ENCODE data around the gene CRYBG1. TPM values are rescaled to one million over a fixed set of nuclear protein-coding genes. Genes with fewer than 3 reads are reported as not detected.

The CRYBG1 gene
- total and polyA plus RNA-seq, 2 of the 4 experiments (the other 2 are of a cell fraction): 0.38 to 1.1 TPM

GRCh38 chr6:106546261-106546690 lies 185.8 kb downstream of the CRYBG1 start:
- Histone ChIP-seq H3K9me3 (ENCODE audit: control insufficient read depth, insufficient read depth, low read length) (no peaks in the 10 kb centered on the region), H3K27me3 (ENCODE audit: control insufficient read depth, insufficient read depth, low read length) (no peaks in the 10 kb centered on the region), H2AK5ac (ENCODE audit: low read depth, low read length) (0 out of 2 replicates have a peak overlapping the region, but pooled peaks have one; percentile 5), H3K4me2 (ENCODE audit: low read depth, low read length) (peak overlapping the region; percentile 68; the same call in 1 of the 2 replicates), H3K27ac (ENCODE audit: insufficient read depth, low read length) (peak overlapping the region; percentile 7; the same call in 1 of the 2 replicates), H3K4me3 (ENCODE audit: insufficient read depth, low read depth, low read length) (no peak overlapping the region), H3K18ac (ENCODE audit: low read depth, low read length) (peak overlapping the region; percentile 87), H3K56ac (ENCODE audit: extremely low read depth, insufficient read depth, low read length) (no peak overlapping the region; the same call in 1 of the 2 replicates), H3K79me1 (ENCODE audit: low read depth in 1 of 2, low read length in 2 of 2) (no peaks in the 10 kb centered on the region), H2BK20ac (ENCODE audit: low read depth, low read length) (0 out of 2 replicates have a peak overlapping the region, but pooled peaks have one; percentile 70), H4K20me1 (ENCODE audit: insufficient read depth, low read length) (no peaks in the 10 kb centered on the region), H3K9me1 (ENCODE audit: insufficient read depth, low read length) (peaks cover 8% of the 10 kb centered on the region; the same call in 1 of the 2 replicates), H3K36me3 (ENCODE audit: control insufficient read depth, insufficient read depth, low read length) (no peaks in the 10 kb centered on the region), H2AK9ac (replicated peaks; ENCODE audit: low read depth, low read length, poor library complexity) (no peak overlapping the region), H2BK15ac (ENCODE audit: low read depth, low read length) (peak overlapping the region; percentile 26; the same call in 2 of the 3 replicates), H2BK120ac (ENCODE audit: low read depth, low read length) (peak overlapping the region; percentile 70; the same call in 1 of the 2 replicates), H2AFZ (replicated peaks; ENCODE audit: low read length, poor library complexity) (no peak overlapping the region), H4K91ac (ENCODE audit: insufficient read depth, low read depth, low read length) (peak overlapping the region; percentile 7; the same call in 1 of the 2 replicates), H4K5ac (ENCODE audit: low read depth, low read length) (peak overlapping the region; percentile 71; the same call in 1 of the 2 replicates), H4K8ac (ENCODE audit: low read depth in 2 of 2, low read length in 2 of 2) (peak overlapping the region in 1 of 2 experiments; percentile 65; a peak in 2 of 4 replicates), H3K4me1 (ENCODE audit: control insufficient read depth, insufficient read depth, low read length) (peaks cover 10% of the 10 kb centered on the region), H3K4ac (ENCODE audit: low read depth, low read length) (peak overlapping the region; percentile 57), H3K23ac (ENCODE audit: low read depth, low read length) (no peak overlapping the region), H3K9ac (ENCODE audit: low read depth, low read length) (no peak overlapping the region), H2BK5ac (ENCODE audit: low read depth, low read length, poor library complexity, severe bottlenecking) (peak overlapping the region; percentile 88), H3K14ac (replicated peaks; ENCODE audit: low read depth, low read length) (0 out of 2 replicates have a peak overlapping the region, but pooled peaks have one; percentile 27)
- no CpG with 5 or more reads among the region's 2 CpGs for WGBS, 2 experiments (ENCODE audit: extremely low coverage in 2 of 2, insufficient read length in 1 of 2)
- BruUV-seq (replicated peaks): no TSS peak
- in situ Hi-C loops (cut with MboI; ENCODE audit: low sequenced_read_pairs): no loop called here
- intact Hi-C loops (cut with micrococcal nuclease): no loop called here
- no peak for TF ChIP-seq FOS (IDR thresholded peaks at IDR 0.05; ENCODE audit: low read depth, low read length)
- no peak for TF ChIP-seq BHLHE40 (IDR thresholded peaks at IDR 0.05; ENCODE audit: low read depth, low read length)
- no peak for TF ChIP-seq NFE2L2 (IDR thresholded peaks at IDR 0.05; ENCODE audit: low read depth, low read length)
- TF ChIP-seq RCOR1 (IDR thresholded peaks at IDR 0.05; ENCODE audit: insufficient replicate concordance, low read length): no peak
- ChIA-PET CTCF (interaction anchor here (0.6 kb wide), 1 partner anchor 186 kb away, joined by 3 read pairs; the partner anchor contains the start of gene CRYBG1), POLR2A (ENCODE audit: unreplicated experiment) (no interaction called here)
- dilution Hi-C loops (cut with HindIII; ENCODE audit: low sequenced_read_pairs, unreplicated experiment): no loop called here
- DNase-seq: peak; percentile 32
- no peak for ATAC-seq (ENCODE audit: low read depth)

Data from IMR-90 (cell line).